Measurements from ENCODE around the gene ZBTB9.

ZBTB9 gene

GRCh38 chr6:33504486-33504885, 50.1 kb downstream of the ZBTB9 start:
- no peak overlapping the region for H3K4me3 ChIP-seq (ENCODE audit: low read depth, low read length)
- DNase-seq (ENCODE audit: low read depth): no peak

DNA sequence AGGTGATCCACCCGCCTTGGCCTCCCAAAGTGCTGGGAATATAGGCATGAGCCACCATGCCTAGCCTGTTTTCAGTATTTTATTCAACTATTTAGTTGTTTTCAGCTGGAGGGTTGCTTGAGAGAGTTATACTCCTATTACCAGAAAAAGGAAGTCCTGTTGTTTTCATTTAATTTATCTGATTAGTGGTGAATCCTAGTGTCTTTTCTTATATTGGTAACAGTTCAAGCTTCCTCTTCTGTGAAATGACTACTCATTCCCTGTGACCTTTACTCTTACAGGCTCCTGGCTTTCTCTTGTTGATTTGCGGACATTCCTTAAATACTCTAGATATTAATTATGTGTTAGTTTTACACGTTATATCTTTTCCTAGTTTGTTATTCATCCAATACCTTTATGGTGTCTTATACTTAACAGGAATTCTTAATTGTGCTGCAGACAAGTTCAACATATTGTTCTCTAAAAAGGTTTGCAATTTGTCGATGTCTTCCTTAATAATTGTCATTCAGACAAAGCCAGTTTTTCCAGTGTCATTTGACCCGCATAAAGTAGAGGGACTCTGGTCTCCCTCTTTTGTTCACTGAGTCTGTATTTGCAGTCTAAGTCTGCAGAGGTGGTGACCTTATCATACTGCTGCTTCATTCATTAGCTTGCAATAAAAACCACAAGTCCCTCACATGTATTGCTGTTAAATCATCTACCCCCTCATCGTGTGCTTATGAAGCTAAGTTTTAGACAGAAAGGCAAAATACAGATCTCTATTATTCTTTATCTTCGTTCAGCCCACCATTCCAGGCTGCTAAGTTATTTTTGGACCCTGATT, 51.4 kb downstream of the ZBTB9 start:
- DNase-seq (ENCODE audit: low read depth): no peak
- H3K4me3 ChIP-seq (ENCODE audit: low read depth, low read length): no peak overlapping the region

Measured in skeletal muscle cell (primary cell).